Dendritic cell treated with granulocyte-macrophage colony-stimulating factor and Interleukin-4, amounts not matched to agents 40 ng/mL and 50 ng/mL, for 4 days (primary cell): ENCODE data around the gene SLC49A3.
"Not testable (repeated sequence)": the region's sequence is repeated elsewhere in the genome, so short reads cannot be mapped to it uniquely, and the experiment has no call there.

Source experiments
- H3K27ac Mint-ChIP-seq: one replicate; pipeline ENCODE4 v1.8.0; 2022; ENCODE audit warnings: mild to moderate bottlenecking, mixed read lengths
- H3K27me3 Mint-ChIP-seq: one replicate; pipeline ENCODE4 v1.8.0; 2022; ENCODE audit warnings: mild to moderate bottlenecking, mixed read lengths
- H3K36me3 Mint-ChIP-seq: one replicate; pipeline ENCODE4 v1.8.0; 2022; ENCODE audit warnings: low read depth, mixed read lengths
- H3K4me1 Mint-ChIP-seq: one replicate; pipeline ENCODE4 v1.8.0; 2022; ENCODE audit warnings: low read depth, mixed read lengths
- H3K4me3 Mint-ChIP-seq: one replicate; pipeline ENCODE4 v1.8.0; 2022; ENCODE audit warnings: mild to moderate bottlenecking, moderate library complexity, mixed read lengths
- H3K9me3 Mint-ChIP-seq: one replicate; pipeline ENCODE4 v1.8.0; 2022; ENCODE audit warnings: mixed read lengths
- intact Hi-C: fragments of 100-400 bp; cut with micrococcal nuclease; formaldehyde crosslinking; loops from one replicate; pipeline ENCODE4 v1.15.0; 2022

SLC49A3 gene

GRCh38 chr4:688854-689681, at the start of gene SLC49A3:
TSS of gene SLC49A3 (minus strand) at chr4:689151. CDS start at chr4:689127, 24 bp downstream.
- Mint-ChIP-seq H3K4me3 (peak within 1 kb of the TSS; percentile 77), H3K27me3 (peaks cover 14% of the 10 kb centered on the region), H3K9me3 (no peaks in the 10 kb centered on the region), H3K27ac (peak within 1 kb of the TSS; percentile 92), H3K36me3 (peaks cover 23% of the 10 kb centered on the region), H3K4me1 (peaks cover 58% of the 10 kb centered on the region)
- intact Hi-C loops = no loop called here

- H3K27me3 Mint-ChIP-seq, H3K9me3 Mint-ChIP-seq, H3K4me1 Mint-ChIP-seq, H3K27ac Mint-ChIP-seq, intact Hi-C loops, H3K4me3 Mint-ChIP-seq: not testable (repeated sequence)
- peaks cover 90% of the 10 kb centered on the region for H3K36me3 Mint-ChIP-seq
Observed at GRCh38 chr4:736561-736960, 47.6 kb upstream of the SLC49A3 start.

GRCh38 chr4:735583-735982, 46.6 kb upstream of the SLC49A3 start:
- H3K4me1 Mint-ChIP-seq = no peaks in the 10 kb centered on the region
- H3K4me3 Mint-ChIP-seq = no peak overlapping the region
- H3K27me3 Mint-ChIP-seq = no peaks in the 10 kb centered on the region
- no peak overlapping the region for H3K27ac Mint-ChIP-seq
- intact Hi-C loops = no loop called here
- H3K36me3 Mint-ChIP-seq = peaks cover 94% of the 10 kb centered on the region
- H3K9me3 Mint-ChIP-seq = peaks cover 6% of the 10 kb centered on the region

- Mint-ChIP-seq H3K4me1 (no peaks in the 10 kb centered on the region), H3K27ac (no peak overlapping the region), H3K9me3 (peaks cover 7% of the 10 kb centered on the region), H3K27me3 (no peaks in the 10 kb centered on the region), H3K4me3 (no peak overlapping the region), H3K36me3 (peaks cover 94% of the 10 kb centered on the region)
- intact Hi-C loops = no loop called here
Observed at GRCh38 chr4:734951-735350, 46.0 kb upstream of the SLC49A3 start.

GRCh38 chr4:734075-734474, 45.1 kb upstream of the SLC49A3 start:
- intact Hi-C loops = no loop called here
- H3K4me1 Mint-ChIP-seq = no peaks in the 10 kb centered on the region
- peaks cover 94% of the 10 kb centered on the region for H3K36me3 Mint-ChIP-seq
- H3K27ac Mint-ChIP-seq = no peak overlapping the region
- no peak overlapping the region for H3K4me3 Mint-ChIP-seq
- no peaks in the 10 kb centered on the region for H3K27me3 Mint-ChIP-seq
- H3K9me3 Mint-ChIP-seq = peaks cover 7% of the 10 kb centered on the region

- Mint-ChIP-seq H3K27me3 (no peaks in the 10 kb centered on the region), H3K9me3 (peaks cover 7% of the 10 kb centered on the region), H3K4me3 (no peak overlapping the region), H3K4me1 (no peaks in the 10 kb centered on the region), H3K36me3 (peaks cover 90% of the 10 kb centered on the region), H3K27ac (no peak overlapping the region)
- intact Hi-C loops = no loop called here
Observed at GRCh38 chr4:733631-733980, 44.7 kb upstream of the SLC49A3 start.

- Mint-ChIP-seq H3K9me3 (peaks cover 7% of the 10 kb centered on the region), H3K4me3 (no peak overlapping the region)
- intact Hi-C loops = no loop called here
Observed at GRCh38 chr4:732911-733630, 44.1 kb upstream of the SLC49A3 start.

GRCh38 chr4:732486-732885, 43.5 kb upstream of the SLC49A3 start:
- peaks cover 7% of the 10 kb centered on the region for H3K9me3 Mint-ChIP-seq
- no peaks in the 10 kb centered on the region for H3K4me1 Mint-ChIP-seq
- no peaks in the 10 kb centered on the region for H3K27me3 Mint-ChIP-seq
- H3K27ac Mint-ChIP-seq = no peak overlapping the region
- H3K4me3 Mint-ChIP-seq = no peak overlapping the region
- intact Hi-C loops = no loop called here
- H3K36me3 Mint-ChIP-seq = peaks cover 90% of the 10 kb centered on the region

More at GRCh38 chr4:732911-733630, 44.1 kb upstream of the SLC49A3 start:
- Mint-ChIP-seq H3K36me3 (peaks cover 90% of the 10 kb centered on the region), H3K4me1 (no peaks in the 10 kb centered on the region), H3K27me3 (no peaks in the 10 kb centered on the region), H3K27ac (no peak overlapping the region)

GRCh38 chr4:731954-732353, 43.0 kb upstream of the SLC49A3 start:
- intact Hi-C loops, H3K4me1 Mint-ChIP-seq, H3K27me3 Mint-ChIP-seq, H3K9me3 Mint-ChIP-seq, H3K27ac Mint-ChIP-seq, H3K4me3 Mint-ChIP-seq: not testable (repeated sequence)
- peaks cover 89% of the 10 kb centered on the region for H3K36me3 Mint-ChIP-seq

- H3K4me3 Mint-ChIP-seq, H3K4me1 Mint-ChIP-seq, intact Hi-C loops, H3K27me3 Mint-ChIP-seq, H3K27ac Mint-ChIP-seq, H3K9me3 Mint-ChIP-seq: not testable (repeated sequence)
- peaks cover 86% of the 10 kb centered on the region for H3K36me3 Mint-ChIP-seq
Observed at GRCh38 chr4:730946-731904, 42.3 kb upstream of the SLC49A3 start.

GRCh38 chr4:730511-730910, 41.6 kb upstream of the SLC49A3 start:
- no peak overlapping the region for H3K27ac Mint-ChIP-seq
- H3K36me3 Mint-ChIP-seq = peaks cover 79% of the 10 kb centered on the region
- intact Hi-C loops = no loop called here
- peaks cover 7% of the 10 kb centered on the region for H3K9me3 Mint-ChIP-seq
- no peak overlapping the region for H3K4me3 Mint-ChIP-seq
- peaks cover 15% of the 10 kb centered on the region for H3K4me1 Mint-ChIP-seq
- no peaks in the 10 kb centered on the region for H3K27me3 Mint-ChIP-seq

GRCh38 chr4:729336-730315, 40.7 kb upstream of the SLC49A3 start:
- Mint-ChIP-seq H3K36me3 (peaks cover 79% of the 10 kb centered on the region), H3K27ac (no peak overlapping the region), H3K27me3 (no peaks in the 10 kb centered on the region), H3K4me1 (peaks cover 24% of the 10 kb centered on the region), H3K4me3 (no peak overlapping the region), H3K9me3 (peaks cover 7% of the 10 kb centered on the region)
- intact Hi-C loops = no loop called here

- Mint-ChIP-seq H3K4me1 (peaks cover 34% of the 10 kb centered on the region), H3K27me3 (no peaks in the 10 kb centered on the region), H3K36me3 (peaks cover 77% of the 10 kb centered on the region), H3K9me3 (peaks cover 7% of the 10 kb centered on the region), H3K27ac (no peak overlapping the region), H3K4me3 (no peak overlapping the region)
- intact Hi-C loops = no loop called here
Observed at GRCh38 chr4:727576-727975, 38.6 kb upstream of the SLC49A3 start.
